ENCODE results near the gene ATP1B3. TPM values are rescaled to one million over a fixed set of nuclear protein-coding genes. Genes with fewer than 3 reads are reported as not detected.

ATP1B3 gene
- total RNA-seq, 1 experiment from 2014 or later = 250 TPM

DNA sequence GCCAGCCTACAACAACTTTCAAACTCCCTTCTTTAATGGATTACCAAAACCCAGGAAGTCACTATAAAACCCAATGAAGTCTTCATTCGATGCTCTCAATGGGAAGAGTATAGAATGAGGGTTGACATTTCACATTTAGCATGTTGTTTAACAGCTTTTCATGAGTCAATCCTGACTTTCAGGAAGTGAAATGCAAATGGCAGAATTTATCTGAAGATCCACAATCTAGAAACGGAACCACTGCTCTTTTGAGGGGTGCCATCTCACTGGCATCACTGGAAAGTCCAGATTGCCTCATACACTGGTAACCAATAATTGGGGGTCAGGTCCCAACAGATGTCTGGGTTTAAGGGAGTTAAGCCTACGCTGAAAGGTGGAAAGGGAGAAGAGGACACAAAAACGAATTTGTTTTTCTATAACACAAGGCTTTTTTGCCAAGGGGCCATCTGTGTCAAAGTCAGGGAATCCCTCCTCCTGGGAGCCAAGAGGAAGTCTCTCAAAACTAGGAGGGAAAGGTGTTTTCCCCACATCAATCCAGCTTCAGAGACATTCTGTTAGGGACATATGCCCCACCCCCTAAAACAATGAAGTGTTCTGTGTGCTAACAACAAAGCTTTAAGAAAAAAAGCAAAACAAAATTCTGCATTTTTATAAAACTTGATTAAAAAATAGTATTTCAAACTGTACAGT lies 12.0 kb upstream of the ATP1B3 start:
- Histone ChIP-seq H3K9me3 (ENCODE audit: control insufficient read depth, low read depth, low read length) (no peaks in the 10 kb centered on the region), H3K14ac (ENCODE audit: insufficient read depth, low read length) (no peak overlapping the region), H3K4me1 (ENCODE audit: insufficient read depth, low read length) (no peaks in the 10 kb centered on the region), H2BK12ac (ENCODE audit: insufficient read length, low read depth, low read length) (no peak overlapping the region), H2AK5ac (ENCODE audit: insufficient read length, low read length) (no peak overlapping the region), H2BK5ac (ENCODE audit: insufficient read length, low read length) (no peak overlapping the region), H4K5ac (ENCODE audit: insufficient read length, low read depth, low read length) (no peak overlapping the region), H3K23ac (ENCODE audit: insufficient read length, low read depth, low read length) (no peak overlapping the region), H3K18ac (ENCODE audit: insufficient read length, low read depth, low read length) (no peak overlapping the region), H3K27me3 (ENCODE audit: insufficient read depth, low read length) (no peaks in the 10 kb centered on the region), H3K4ac (ENCODE audit: low read depth, low read length) (no peak overlapping the region), H3K79me1 (ENCODE audit: insufficient read depth, low read depth, low read length, poor library complexity, severe bottlenecking) (no peaks in the 10 kb centered on the region), H4K20me1 (ENCODE audit: control insufficient read depth, insufficient read depth, insufficient read length) (no peaks in the 10 kb centered on the region), H2BK120ac (ENCODE audit: low read depth, low read length, poor library complexity, severe bottlenecking) (no peak overlapping the region), H4K91ac (ENCODE audit: insufficient read length, low read depth, low read length) (no peak overlapping the region), H3K27ac (ENCODE audit: insufficient read length, low read depth, low read length) (no peak overlapping the region), H2BK20ac (ENCODE audit: low read depth, low read length, poor library complexity, severe bottlenecking) (no peak overlapping the region), H2BK15ac (ENCODE audit: low read depth, low read length) (no peak overlapping the region), H3K56ac (ENCODE audit: insufficient read length, low read depth, low read length) (no peak overlapping the region), H3K79me2 (ENCODE audit: insufficient read depth, low read length) (no peaks in the 10 kb centered on the region), H3T11ph (ENCODE audit: low read length) (no peak overlapping the region), H3K4me2 (ENCODE audit: insufficient read depth, insufficient read length, low read length) (no peak overlapping the region), H4K8ac (replicated peaks; ENCODE audit: insufficient read length, low read depth, low read length) (no peak overlapping the region), H3K23me2 (ENCODE audit: insufficient read length, low read depth, low read length, poor library complexity, severe bottlenecking) (no peaks in the 10 kb centered on the region), H2AFZ (ENCODE audit: low read length) (no peak overlapping the region), H3K9ac (ENCODE audit: extremely low read depth, insufficient read length, low read length) (no peak overlapping the region)
- Mint-ChIP-seq H3K4me1 (peaks cover 0 to 8% of the 10 kb centered on the region in 2 experiments; a peak in 1 of 4 replicates), H3K9me3 (no peaks in the 10 kb centered on the region), H3K27me3 (ENCODE audit: low read depth) (no peaks in the 10 kb centered on the region), H3K4me3 (no peak overlapping the region), H3K27ac (no peak overlapping the region; a peak in 1 of 7 replicates), H3K36me3 (ENCODE audit: insufficient read depth in 1 of 3, low read depth in 3 of 3) (no peaks in the 10 kb centered on the region)
- no peak for TF ChIP-seq CTCF (conservative IDR thresholded peaks at IDR 0.05)
- no CpG with 5 or more reads among the region's 4 CpGs for WGBS (ENCODE audit: extremely low coverage, insufficient read length, low lambda C conversion rate)
- DNase-seq = no peak

All from H9 (cell line).